Keratinocyte (primary cell): ENCODE data around the gene POPDC3. TPM values are rescaled to one million over a fixed set of nuclear protein-coding genes. Genes with fewer than 3 reads are reported as not detected.
"Not testable (repeated sequence)": the region's sequence is repeated elsewhere in the genome, so short reads cannot be mapped to it uniquely, and the experiment has no call there.

Experiments used
- DNase-seq: peaks from one replicate; pipeline ENCODE4 v3.0.0-alpha.2; 2011; ENCODE audit warnings: low read depth, missing footprints, low spot score
- FAIRE-seq: peaks from 2 replicates; lab custom pipeline; 2011; peaks lifted over from hg19 to GRCh38; lab: Jason Lieb, UNC
- H2AFZ ChIP-seq: 2 replicates; pipeline ENCODE4 v1.6.0; 2012; ENCODE audit warnings: low read length, control low read depth, inconsistent platforms; ENCODE audit not compliant: control insufficient read depth
- H3K27ac ChIP-seq: 2 replicates; pipeline ENCODE4 v1.5.1; 2011; ENCODE audit warnings: low read length; ENCODE audit not compliant: control insufficient read depth, insufficient read depth
- H3K27me3 ChIP-seq: 3 replicates; pipeline ENCODE4 v1.6.0; 2011; ENCODE audit warnings: low read length; ENCODE audit not compliant: control insufficient read depth, insufficient read depth; ENCODE audit errors: extremely low read depth
- H3K36me3 ChIP-seq, 2 experiments: 2 replicates in 1 of 2; 3 replicates in 1 of 2; pipeline ENCODE4 v1.5.1; 2011; ENCODE audit warnings: low read length in 2 of 2, mild to moderate bottlenecking in 1 of 2; ENCODE audit not compliant: control insufficient read depth in 2 of 2, insufficient read depth in 2 of 2; ENCODE audit errors: extremely low read depth in 1 of 2
- H3K4me1 ChIP-seq: 3 replicates; pipeline ENCODE4 v1.5.1; 2011; ENCODE audit warnings: low read length; ENCODE audit not compliant: control insufficient read depth, insufficient read depth; ENCODE audit errors: extremely low read depth
- H3K4me2 ChIP-seq: 3 replicates; pipeline ENCODE4 v1.6.0; 2011; ENCODE audit warnings: low read depth, low read length; ENCODE audit not compliant: control insufficient read depth, insufficient read depth; ENCODE audit errors: extremely low read depth
- H3K4me3 ChIP-seq, 3 experiments: fragments of 200-600 bp in 1 of 3; sonication (generic) in 1 of 3; 2 replicates in 2 of 3; 3 replicates in 1 of 3; pipeline ENCODE4 v1.5.1; 2011 to 2016; ENCODE audit warnings: low read length in 3 of 3, mild to moderate bottlenecking in 3 of 3, control low read depth in 2 of 3, inconsistent platforms in 1 of 3, low read depth in 1 of 3, mixed read lengths in 1 of 3, mixed run types in 1 of 3, moderate library complexity in 1 of 3; ENCODE audit not compliant: control insufficient read depth in 2 of 3, insufficient read depth in 2 of 3; ENCODE audit errors: extremely low read depth in 1 of 3
- H3K79me2 ChIP-seq: 2 replicates; pipeline ENCODE4 v1.6.0; 2012; ENCODE audit warnings: low read length; ENCODE audit not compliant: control insufficient read depth, insufficient read depth
- H3K9ac ChIP-seq: 3 replicates; pipeline ENCODE4 v1.6.0; 2011; ENCODE audit warnings: low read length; ENCODE audit not compliant: control insufficient read depth, insufficient read depth; ENCODE audit errors: extremely low read depth
- H3K9me1 ChIP-seq: 3 replicates; pipeline ENCODE4 v1.6.0; 2011; ENCODE audit warnings: low read length; ENCODE audit not compliant: control insufficient read depth, insufficient read depth; ENCODE audit errors: extremely low read depth
- H3K9me3 ChIP-seq: 2 replicates; pipeline ENCODE4 v1.5.1; 2012; ENCODE audit warnings: low read depth, low read length; ENCODE audit not compliant: control insufficient read depth
- H4K20me1 ChIP-seq: 3 replicates; pipeline ENCODE4 v1.6.0; 2011; ENCODE audit warnings: low read length; ENCODE audit not compliant: control insufficient read depth, insufficient read depth; ENCODE audit errors: extremely low read depth
- CTCF ChIP-seq, 3 experiments: IDR thresholded peaks in 1 of 3; conservative IDR thresholded peaks in 1 of 3; optimal IDR thresholded peaks in 1 of 3; 2 replicates in 2 of 3; 3 replicates in 1 of 3; pipeline versions ENCODE3 to v1.5.1; 2011; ENCODE audit warnings: low read length in 3 of 3, mild to moderate bottlenecking in 3 of 3, moderate library complexity in 2 of 3, control low read depth in 1 of 3, inconsistent platforms in 1 of 3; ENCODE audit not compliant: insufficient read depth in 2 of 3; ENCODE audit errors: extremely low read depth in 1 of 3
- EZH2 ChIP-seq: IDR thresholded peaks from one replicate; pipeline ENCODE4 v1.6.1; 2012; ENCODE audit warnings: inconsistent platforms, mild to moderate bottlenecking, low read length, moderate library complexity
- dilution Hi-C: fragments of 300-500 bp; cut with MboI; formaldehyde crosslinking; loops from one replicate; pipeline ENCODE4 v1.7.0; 2020; ENCODE audit warnings: low sequenced_read_pairs; ENCODE audit not compliant: extremely low pct_ligation_motif_present
- polyA plus RNA-seq, 5 experiments: library from polyadenylated mRNA; depleted of rRNA in 3 of 5; stranded (reverse) in 3 of 5; stranded (forward) in 1 of 5; unstranded in 1 of 5; fragments of >200 nt; gene quantifications; 1 replicate in 1 of 5; 2 replicates in 3 of 5; 3 replicates in 1 of 5; pipeline versions ENCODE4 v1.2.1 to v1.2.3, GENCODE V29; 2011 to 2012; ENCODE audit warnings: missing spikeins in 2 of 5, low read depth in 1 of 5, low replicate concordance in 1 of 5

Gene POPDC3
- polyA plus RNA-seq, 1 donor (not counting 4 experiments of a cell fraction or from before 2014, with no cell fraction given): 17.2 TPM

GRCh38 chr6:105220186-105220585, 40.4 kb upstream of the POPDC3 start:
- H3K9ac ChIP-seq: no peak overlapping the region
- H2AFZ ChIP-seq: no peak overlapping the region
- no peak overlapping the region for H3K4me2 ChIP-seq
- DNase-seq (no peak), FAIRE-seq (no peak)
- no peak overlapping the region for H3K27ac ChIP-seq
- no peak for TF ChIP-seq CTCF (optimal IDR thresholded peaks at IDR 0.05 in 1 of 3, IDR thresholded peaks at IDR 0.05 in 1 of 3, conservative IDR thresholded peaks at IDR 0.05 in 1 of 3; ENCODE audit: extremely low read depth in 1 of 3, insufficient read depth in 2 of 3, low read length in 3 of 3)
- H3K79me2 ChIP-seq: no peaks in the 10 kb centered on the region
- H3K9me1 ChIP-seq: no peaks in the 10 kb centered on the region
- H3K4me1 ChIP-seq: no peaks in the 10 kb centered on the region
- H3K9me3 ChIP-seq: no peaks in the 10 kb centered on the region
- H4K20me1 ChIP-seq: no peaks in the 10 kb centered on the region
- dilution Hi-C loops: no loop called here
- H3K36me3 ChIP-seq: no peaks in the 10 kb centered on the region
- no peak overlapping the region for H3K4me3 ChIP-seq
- peaks cover 9% of the 10 kb centered on the region for H3K27me3 ChIP-seq

- H3K9ac ChIP-seq, dilution Hi-C loops, DNase-seq, H3K9me1 ChIP-seq, H3K27me3 ChIP-seq, H2AFZ ChIP-seq, H3K36me3 ChIP-seq, H3K4me3 ChIP-seq, H3K9me3 ChIP-seq, H3K4me1 ChIP-seq, H3K79me2 ChIP-seq, FAIRE-seq, H3K27ac ChIP-seq, H3K4me2 ChIP-seq, H4K20me1 ChIP-seq: not testable (repeated sequence)
Measured at GRCh38 chr6:105219218-105219617, 39.4 kb upstream of the POPDC3 start.

- Histone ChIP-seq H4K20me1 (no peaks in the 10 kb centered on the region), H3K9me1 (peaks cover under 1% of the 10 kb centered on the region), H3K9me3 (no peaks in the 10 kb centered on the region), H3K27me3 (no peaks in the 10 kb centered on the region), H3K4me2 (no peak overlapping the region), H3K36me3 (no peaks in the 10 kb centered on the region), H3K79me2 (no peaks in the 10 kb centered on the region), H3K4me3 (no peak overlapping the region), H3K9ac (no peak overlapping the region), H3K4me1 (peaks cover 12% of the 10 kb centered on the region), H3K27ac (no peak overlapping the region), H2AFZ (no peak overlapping the region)
- TF ChIP-seq EZH2 (no peak), CTCF (optimal IDR thresholded peaks at IDR 0.05 in 1 of 3, IDR thresholded peaks at IDR 0.05 in 1 of 3, conservative IDR thresholded peaks at IDR 0.05 in 1 of 3; ENCODE audit: extremely low read depth in 1 of 3, insufficient read depth in 2 of 3, low read length in 3 of 3) (no peak)
- dilution Hi-C loops: no loop called here
- DNase-seq (no peak), FAIRE-seq (no peak)
Measured at GRCh38 chr6:105215506-105215905, 35.7 kb upstream of the POPDC3 start.
